NB4 (cell line): ENCODE measurements around the gene ATG3.
"Not testable (repeated sequence)": the region's sequence is repeated elsewhere in the genome, so short reads cannot be mapped to it uniquely, and the experiment has no call there.

Source experiments
- DNase-seq: peaks from one replicate; pipeline ENCODE4 v3.0.0; 2010; ENCODE audit warnings: low read depth
- H3K4me3 ChIP-seq: one replicate; pipeline ENCODE4 v1.5.1; 2011; ENCODE audit warnings: mild to moderate bottlenecking, low read depth, low read length, moderate library complexity
- MYC ChIP-seq: IDR thresholded peaks from 2 replicates; pipeline ENCODE4 v1.6.1; 2011; ENCODE audit warnings: low read depth, low read length
- POLR2A ChIP-seq: IDR thresholded peaks from 2 replicates; pipeline ENCODE4 v1.6.1; 2011; ENCODE audit warnings: mild to moderate bottlenecking; ENCODE audit not compliant: insufficient read length; ENCODE audit errors: extremely low read depth
- TF ChIP-seq, protein P1 (sequence below): IDR thresholded peaks from one replicate; pipeline ENCODE4 v1.5.1; 2012; ENCODE audit warnings: low read depth, low read length
- TF ChIP-seq, protein P2 (sequence below): IDR thresholded peaks from 2 replicates; pipeline ENCODE4 v1.6.1; 2011; ENCODE audit warnings: low read depth, low read length

The ATG3 gene

DNA sequence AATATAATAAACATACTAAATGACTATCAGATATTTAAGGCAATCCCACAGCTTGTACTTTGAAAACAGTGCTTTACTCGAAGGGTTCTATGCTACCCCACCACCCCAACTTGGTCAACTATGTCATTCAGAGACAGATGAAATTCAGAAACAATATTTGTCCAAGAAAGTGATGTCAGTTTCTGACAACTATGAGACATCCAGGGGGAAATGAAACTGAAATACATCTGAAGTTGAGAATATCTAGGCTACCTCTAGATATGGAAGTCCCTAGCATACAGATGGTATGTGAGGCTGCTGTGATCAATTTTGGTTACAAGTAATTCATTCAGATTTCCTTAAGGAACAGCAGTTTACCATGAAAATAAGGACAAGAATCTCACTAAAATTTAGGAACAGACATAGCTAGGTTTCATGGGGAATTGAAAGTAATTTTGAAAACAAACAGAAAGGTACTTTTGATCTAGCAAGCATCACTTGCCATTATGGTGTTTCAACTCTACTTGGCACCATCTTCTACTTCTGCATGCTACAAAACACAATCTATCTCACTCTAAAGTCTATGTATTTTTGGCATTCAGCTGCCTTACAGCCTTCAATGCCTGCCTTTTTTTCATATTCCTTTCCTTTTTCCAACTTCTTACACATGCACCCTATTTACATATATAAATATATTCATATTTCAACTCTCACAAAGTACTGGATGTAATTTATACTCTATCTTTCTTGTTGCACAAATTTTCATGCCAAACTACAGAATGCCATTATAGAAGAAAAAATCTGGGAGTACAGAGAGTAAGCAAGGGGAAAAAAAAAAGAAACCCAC lies 21.7 kb downstream of the ATG3 start:
- TF ChIP-seq, protein P1, sequence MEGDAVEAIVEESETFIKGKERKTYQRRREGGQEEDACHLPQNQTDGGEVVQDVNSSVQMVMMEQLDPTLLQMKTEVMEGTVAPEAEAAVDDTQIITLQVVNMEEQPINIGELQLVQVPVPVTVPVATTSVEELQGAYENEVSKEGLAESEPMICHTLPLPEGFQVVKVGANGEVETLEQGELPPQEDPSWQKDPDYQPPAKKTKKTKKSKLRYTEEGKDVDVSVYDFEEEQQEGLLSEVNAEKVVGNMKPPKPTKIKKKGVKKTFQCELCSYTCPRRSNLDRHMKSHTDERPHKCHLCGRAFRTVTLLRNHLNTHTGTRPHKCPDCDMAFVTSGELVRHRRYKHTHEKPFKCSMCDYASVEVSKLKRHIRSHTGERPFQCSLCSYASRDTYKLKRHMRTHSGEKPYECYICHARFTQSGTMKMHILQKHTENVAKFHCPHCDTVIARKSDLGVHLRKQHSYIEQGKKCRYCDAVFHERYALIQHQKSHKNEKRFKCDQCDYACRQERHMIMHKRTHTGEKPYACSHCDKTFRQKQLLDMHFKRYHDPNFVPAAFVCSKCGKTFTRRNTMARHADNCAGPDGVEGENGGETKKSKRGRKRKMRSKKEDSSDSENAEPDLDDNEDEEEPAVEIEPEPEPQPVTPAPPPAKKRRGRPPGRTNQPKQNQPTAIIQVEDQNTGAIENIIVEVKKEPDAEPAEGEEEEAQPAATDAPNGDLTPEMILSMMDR, result no peak
- no peak for TF ChIP-seq POLR2A
- TF ChIP-seq, protein P2, sequence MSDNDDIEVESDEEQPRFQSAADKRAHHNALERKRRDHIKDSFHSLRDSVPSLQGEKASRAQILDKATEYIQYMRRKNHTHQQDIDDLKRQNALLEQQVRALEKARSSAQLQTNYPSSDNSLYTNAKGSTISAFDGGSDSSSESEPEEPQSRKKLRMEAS, result no peak
- no peak for TF ChIP-seq MYC
- H3K4me3 ChIP-seq, result no peak overlapping the region
- no peak for DNase-seq

DNA sequence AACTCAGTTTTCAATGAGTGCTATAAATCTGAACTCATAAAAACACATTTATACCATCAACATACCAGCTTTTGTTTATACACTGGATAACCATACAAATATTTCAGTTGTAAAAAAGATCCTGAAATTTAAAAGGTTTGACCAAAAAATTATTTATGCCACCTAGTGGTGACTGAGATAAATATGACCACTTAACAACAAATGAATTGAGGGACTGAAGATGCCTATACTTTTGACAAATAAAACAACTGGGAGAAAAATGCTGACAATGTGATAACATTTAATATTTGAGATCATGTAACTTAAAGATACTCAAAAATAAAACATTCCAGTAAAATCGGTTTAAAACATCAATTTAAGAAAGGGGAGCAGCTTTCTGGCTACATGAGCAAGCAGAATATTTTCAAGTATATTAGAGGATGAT lies 30.4 kb downstream of the ATG3 start:
- TF ChIP-seq, protein P1, result no peak
- TF ChIP-seq MYC (no peak), POLR2A (no peak)
- TF ChIP-seq, protein P2, result no peak
- DNase-seq, result peak; percentile 48
- H3K4me3 ChIP-seq, result no peak overlapping the region

DNA sequence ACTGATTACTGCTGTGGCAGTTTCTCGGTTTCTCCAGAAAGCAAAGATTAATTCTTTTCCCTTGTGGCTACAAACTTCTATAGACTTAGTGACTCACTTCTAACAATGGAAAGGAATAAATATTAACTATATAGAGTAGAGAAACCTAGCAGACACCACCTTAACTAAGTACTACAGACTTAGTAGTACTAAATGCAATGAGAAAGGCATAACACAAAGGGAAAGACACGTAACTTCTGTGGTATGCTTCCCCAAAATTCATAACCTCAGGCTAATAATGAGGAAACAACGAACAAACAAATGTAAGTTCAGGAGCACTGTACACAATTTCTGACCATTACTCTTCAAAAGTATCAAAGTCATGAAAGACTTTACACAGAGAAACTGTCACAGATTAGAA lies 31.2 kb downstream of the ATG3 start:
- no peak overlapping the region for H3K4me3 ChIP-seq
- TF ChIP-seq, protein P1, result no peak
- no peak for TF ChIP-seq MYC
- TF ChIP-seq POLR2A, result no peak
- TF ChIP-seq, protein P2, result no peak
- DNase-seq, result no peak

DNA sequence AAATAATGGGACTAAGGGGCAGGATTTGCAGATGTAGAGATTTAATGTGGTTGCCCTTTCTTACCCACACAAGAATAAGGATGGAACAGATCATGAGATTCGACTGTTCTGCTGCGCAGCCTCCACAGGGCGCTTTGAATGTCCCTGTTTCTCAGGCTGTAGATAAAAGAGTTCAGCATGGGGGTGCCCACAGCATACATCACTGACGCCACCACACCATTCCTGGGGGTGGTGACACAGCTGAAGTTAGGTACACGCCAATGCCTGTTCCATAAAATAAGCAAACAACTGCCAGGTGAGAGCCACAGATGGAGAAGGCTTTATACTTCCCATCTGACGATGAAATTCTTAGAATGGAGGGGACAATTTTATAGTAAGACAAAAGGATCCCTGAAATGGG lies 37.6 kb downstream of the ATG3 start:
- H3K4me3 ChIP-seq, DNase-seq: not testable (repeated sequence)

DNA sequence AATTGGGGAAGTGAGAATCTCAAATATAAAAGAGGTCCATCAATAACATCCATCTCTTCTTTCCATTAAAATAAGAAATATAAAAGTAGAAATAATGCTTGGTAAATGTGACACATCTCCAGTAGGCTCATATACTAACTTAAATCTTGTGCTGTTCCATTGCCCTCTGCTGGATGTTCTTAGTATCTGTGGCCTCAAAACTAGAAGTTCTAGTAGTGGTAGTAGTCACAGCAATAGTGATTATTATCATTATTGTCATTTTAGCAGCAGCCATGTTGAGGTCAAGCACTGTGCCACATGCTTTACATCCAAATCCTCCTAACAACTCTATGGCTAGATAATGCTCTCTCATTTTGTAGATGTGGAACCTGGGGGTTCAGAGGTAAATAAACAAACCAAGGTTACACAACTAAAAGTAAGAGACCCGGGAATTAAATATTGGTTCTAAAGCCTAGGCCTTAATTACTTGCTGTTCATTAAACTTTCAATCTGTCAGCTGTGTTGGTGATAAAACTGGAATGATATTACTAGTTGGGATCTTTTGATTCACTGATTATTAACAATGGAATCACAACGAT lies 42.2 kb downstream of the ATG3 start:
- peak; percentile 71 for DNase-seq
- no peak overlapping the region for H3K4me3 ChIP-seq
- TF ChIP-seq, protein P1, result peak; percentile 54
- TF ChIP-seq POLR2A (no peak), MYC (no peak)
- TF ChIP-seq, protein P2, result no peak

DNA sequence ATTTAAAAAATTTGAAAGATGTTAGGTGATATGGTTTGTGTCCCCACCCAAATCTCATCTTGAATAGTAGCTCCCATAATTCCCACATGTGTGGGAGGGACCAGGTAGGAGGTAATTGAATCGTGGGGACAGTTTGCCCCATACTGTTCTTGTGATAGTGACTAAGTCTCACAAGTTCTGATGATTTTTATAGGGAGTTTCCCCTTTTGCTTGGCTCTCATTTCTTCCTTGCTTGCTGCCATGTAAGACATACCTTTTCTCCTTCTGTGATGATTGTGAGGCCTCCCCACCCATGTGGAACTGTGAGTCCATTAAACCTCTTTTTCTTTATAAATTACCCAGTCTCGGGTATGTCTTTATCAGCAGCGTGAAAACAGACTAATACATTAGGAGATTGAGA lies 42.8 kb downstream of the ATG3 start:
- peak; percentile 4 for DNase-seq

DNA sequence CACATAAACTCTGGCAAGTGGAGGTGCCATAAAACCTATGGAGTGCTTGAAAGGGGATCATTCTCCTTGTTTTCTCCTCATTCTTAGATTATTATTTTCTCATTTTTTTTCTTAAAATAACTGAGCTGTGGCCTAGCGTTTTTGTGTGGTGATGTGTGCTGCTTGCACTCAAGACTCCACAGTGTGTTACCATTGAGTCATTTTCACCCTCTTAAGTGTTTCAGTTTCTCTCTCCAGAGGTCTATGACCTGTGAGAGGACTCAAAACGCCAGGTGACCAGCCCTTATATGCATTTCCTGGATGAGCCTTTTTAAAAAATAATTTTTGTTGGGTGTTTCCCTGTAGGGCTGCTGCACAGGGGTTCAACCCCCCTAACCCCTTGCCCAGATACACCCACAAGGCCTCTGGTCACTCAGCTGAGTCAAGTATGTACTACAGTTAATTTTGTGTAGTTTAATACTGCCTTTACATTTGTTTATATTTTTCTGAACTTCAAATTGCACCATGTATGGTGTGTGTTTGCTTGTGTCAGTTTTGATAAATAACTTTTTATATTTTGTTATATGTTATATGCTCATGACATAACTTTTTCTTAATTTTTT lies 47.1 kb downstream of the ATG3 start:
- TF ChIP-seq, protein P2, result no peak
- TF ChIP-seq, protein P1, result no peak
- TF ChIP-seq MYC, result no peak
- no peak for TF ChIP-seq POLR2A
- H3K4me3 ChIP-seq, result no peak overlapping the region
- DNase-seq, result no peak

More for the DNA sequence above, 42.8 kb downstream of the ATG3 start:
- H3K4me3 ChIP-seq, result not testable (repeated sequence)
